ENCODE measurements around the gene YPEL2. TPM values are rescaled to one million over a fixed set of nuclear protein-coding genes. Genes with fewer than 3 reads are reported as not detected.

YPEL2 gene
- total and polyA plus RNA-seq, 2 of the 13 experiments (the other 11 are each of a cell fraction or from before 2014, with no cell fraction given), result 8.5 to 21.1 TPM

- TF ChIP-seq HINFP (CRISPR knock-in tag; IDR thresholded peaks at IDR 0.05; ENCODE audit: low read depth) (0 out of 2 replicates have a peak, but pooled peaks have one; percentile 41), SOX6 (IDR thresholded peaks at IDR 0.05) (no peak), SOX6 (CRISPR knock-in tag; IDR thresholded peaks at IDR 0.05) (peak; percentile 79), TBL1XR1 (IDR thresholded peaks at IDR 0.05; ENCODE audit: borderline replicate concordance, low read length, partially characterized antibody) (no peak), SP5 (CRISPR knock-in tag; IDR thresholded peaks at IDR 0.05; ENCODE audit: borderline replicate concordance, low read depth) (peak; percentile 52; the same call in 1 of the 2 replicates), TBX2 (CRISPR knock-in tag; IDR thresholded peaks at IDR 0.05; ENCODE audit: borderline replicate concordance) (peak; percentile 64), ZNF414 (CRISPR knock-in tag; IDR thresholded peaks at IDR 0.05) (peak; percentile 68; the same call in 1 of the 2 replicates), FOSL2 (CRISPR knock-in tag; IDR thresholded peaks at IDR 0.05) (peak; percentile 29), ZNF331 (CRISPR knock-in tag; IDR thresholded peaks at IDR 0.05) (peak; percentile 81), ZNF20 (CRISPR knock-in tag; IDR thresholded peaks at IDR 0.05) (no peak), NCOR1 (IDR thresholded peaks at IDR 0.05; ENCODE audit: borderline replicate concordance, low read length) (no peak), HOXA5 (CRISPR knock-in tag; IDR thresholded peaks at IDR 0.05) (peak; percentile 57; the same call in 1 of the 2 replicates), ZKSCAN8 (CRISPR knock-in tag; IDR thresholded peaks at IDR 0.05; ENCODE audit: borderline replicate concordance) (peak; percentile 79; the same call in 1 of the 2 replicates), PPARG (CRISPR knock-in tag; conservative IDR thresholded peaks at IDR 0.05) (peak; percentile 81), FOXK1 (CRISPR knock-in tag; IDR thresholded peaks at IDR 0.05; ENCODE audit: borderline replicate concordance, low read depth) (peak; percentile 62; the same call in 1 of the 2 replicates), AFF4 (CRISPR knock-in tag; IDR thresholded peaks at IDR 0.05) (0 out of 2 replicates have a peak, but pooled peaks have one; percentile 20), ZNF3 (CRISPR knock-in tag; IDR thresholded peaks at IDR 0.05) (0 out of 2 replicates have a peak, but pooled peaks have one; percentile 15), ZNF512B (CRISPR knock-in tag; IDR thresholded peaks at IDR 0.05; ENCODE audit: borderline replicate concordance) (peak; percentile 33; the same call in 1 of the 2 replicates), PRMT3 (CRISPR knock-in tag; IDR thresholded peaks at IDR 0.05; ENCODE audit: borderline replicate concordance, low read depth) (no peak), JUND (CRISPR knock-in tag; IDR thresholded peaks at IDR 0.05) (no peak)
Observed at GRCh38 chr17:59329176-59330052, 2.0 kb upstream of the YPEL2 start (continued).
